Measurements from ENCODE around the gene CEP131. TPM values are rescaled to one million over a fixed set of nuclear protein-coding genes. Genes with fewer than 3 reads are reported as not detected.

CEP131 gene
- total RNA-seq, 4 donors from 2014 or later = 9.2 to 35.0 (median 20.9) TPM

DNA sequence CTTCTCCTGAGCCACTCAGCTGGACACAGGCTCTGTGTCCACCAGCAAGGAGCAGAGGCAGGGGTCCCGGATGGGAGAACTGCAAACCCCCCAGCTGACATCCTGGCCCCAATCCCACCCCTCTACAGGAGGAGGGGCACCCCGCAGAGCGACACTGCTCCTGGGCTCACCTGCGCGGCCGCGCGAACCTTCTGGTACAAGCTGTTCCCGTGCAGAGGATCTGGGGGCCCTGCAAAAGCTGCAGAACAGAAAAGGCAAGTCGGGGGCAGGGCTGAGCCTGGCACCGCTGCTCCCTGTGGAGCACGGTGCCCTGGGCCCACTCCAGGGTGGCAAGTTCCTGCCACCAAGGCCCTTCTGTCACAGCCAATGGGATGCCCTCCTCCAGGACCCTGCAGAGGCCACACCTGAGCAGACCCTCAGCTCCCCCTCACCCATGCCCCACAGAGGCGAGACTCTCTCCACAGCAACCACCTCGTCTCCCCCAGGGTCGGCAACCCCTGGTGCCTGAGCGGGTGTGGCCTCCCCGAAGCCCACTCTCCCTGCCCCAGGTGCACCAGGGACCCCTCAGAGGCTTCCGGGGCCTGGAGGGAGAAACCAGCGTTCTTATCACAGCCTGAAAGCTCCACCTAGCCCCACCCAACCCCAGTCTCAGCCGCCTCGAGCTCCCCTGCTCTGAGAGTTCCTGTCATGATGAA, 11.2 kb upstream of the CEP131 start:
- H3K4me3 ChIP-seq = no peak overlapping the region
- H3K4me1 ChIP-seq = peaks cover 4 to 28% (median 13%) of the 10 kb centered on the region in 4 donors
- no peak overlapping the region for H3K27ac ChIP-seq
- no peak for DNase-seq (ENCODE audit: low spot score in 2 of 2)
- no peaks in the 10 kb centered on the region for H3K27me3 ChIP-seq
- TF ChIP-seq POLR2A (IDR thresholded peaks at IDR 0.05) (no peak), EP300 (IDR thresholded peaks at IDR 0.05) (no peak)
- TF ChIP-seq, protein P1, sequence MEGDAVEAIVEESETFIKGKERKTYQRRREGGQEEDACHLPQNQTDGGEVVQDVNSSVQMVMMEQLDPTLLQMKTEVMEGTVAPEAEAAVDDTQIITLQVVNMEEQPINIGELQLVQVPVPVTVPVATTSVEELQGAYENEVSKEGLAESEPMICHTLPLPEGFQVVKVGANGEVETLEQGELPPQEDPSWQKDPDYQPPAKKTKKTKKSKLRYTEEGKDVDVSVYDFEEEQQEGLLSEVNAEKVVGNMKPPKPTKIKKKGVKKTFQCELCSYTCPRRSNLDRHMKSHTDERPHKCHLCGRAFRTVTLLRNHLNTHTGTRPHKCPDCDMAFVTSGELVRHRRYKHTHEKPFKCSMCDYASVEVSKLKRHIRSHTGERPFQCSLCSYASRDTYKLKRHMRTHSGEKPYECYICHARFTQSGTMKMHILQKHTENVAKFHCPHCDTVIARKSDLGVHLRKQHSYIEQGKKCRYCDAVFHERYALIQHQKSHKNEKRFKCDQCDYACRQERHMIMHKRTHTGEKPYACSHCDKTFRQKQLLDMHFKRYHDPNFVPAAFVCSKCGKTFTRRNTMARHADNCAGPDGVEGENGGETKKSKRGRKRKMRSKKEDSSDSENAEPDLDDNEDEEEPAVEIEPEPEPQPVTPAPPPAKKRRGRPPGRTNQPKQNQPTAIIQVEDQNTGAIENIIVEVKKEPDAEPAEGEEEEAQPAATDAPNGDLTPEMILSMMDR (IDR thresholded peaks at IDR 0.05) = no peak
- no peaks in the 10 kb centered on the region for H3K9me3 ChIP-seq
- H3K36me3 ChIP-seq = peaks cover 2 to 78% (median 16%) of the 10 kb centered on the region in 3 donors
- 83 to 87% methylated on average over 9 to 20 of the region's 21 CpGs for WGBS, 2 donors

DNA sequence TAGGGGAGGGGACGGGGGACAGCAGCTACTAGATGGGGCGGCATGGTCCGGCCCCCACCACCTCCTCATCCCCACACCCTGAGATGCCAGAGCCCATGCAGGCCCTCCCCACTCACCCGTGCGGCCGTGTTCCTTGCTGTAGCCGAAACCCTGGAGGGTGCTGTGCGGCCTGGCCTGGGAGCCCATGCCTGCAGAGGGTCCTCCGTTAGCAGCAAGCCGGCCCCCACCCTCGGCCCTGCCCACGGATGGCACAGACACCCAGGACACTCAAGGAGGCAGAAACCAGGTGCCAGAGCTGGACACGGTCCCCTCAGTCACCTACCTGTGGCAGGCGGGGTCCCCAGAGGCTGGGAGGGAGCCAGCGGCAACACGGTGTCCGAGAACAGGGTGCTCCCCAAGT, 10.6 kb upstream of the CEP131 start:
- DNase-seq (ENCODE audit: low spot score in 2 of 2) = no peak
- Histone ChIP-seq H3K9me3 (no peaks in the 10 kb centered on the region), H3K36me3 (peaks cover 2 to 84% (median 16%) of the 10 kb centered on the region in 3 donors), H3K4me1 (peaks cover 4 to 28% (median 13%) of the 10 kb centered on the region in 4 donors), H3K27ac (no peak overlapping the region), H3K27me3 (no peaks in the 10 kb centered on the region), H3K4me3 (no peak overlapping the region)
- no peak for TF ChIP-seq POLR2A (IDR thresholded peaks at IDR 0.05)
- TF ChIP-seq, protein P1 (IDR thresholded peaks at IDR 0.05) = no peak
- no peak for TF ChIP-seq EP300 (IDR thresholded peaks at IDR 0.05)
- 87 to 100% methylated on average over 1 to 16 of the region's 17 CpGs for WGBS, 2 donors

DNA sequence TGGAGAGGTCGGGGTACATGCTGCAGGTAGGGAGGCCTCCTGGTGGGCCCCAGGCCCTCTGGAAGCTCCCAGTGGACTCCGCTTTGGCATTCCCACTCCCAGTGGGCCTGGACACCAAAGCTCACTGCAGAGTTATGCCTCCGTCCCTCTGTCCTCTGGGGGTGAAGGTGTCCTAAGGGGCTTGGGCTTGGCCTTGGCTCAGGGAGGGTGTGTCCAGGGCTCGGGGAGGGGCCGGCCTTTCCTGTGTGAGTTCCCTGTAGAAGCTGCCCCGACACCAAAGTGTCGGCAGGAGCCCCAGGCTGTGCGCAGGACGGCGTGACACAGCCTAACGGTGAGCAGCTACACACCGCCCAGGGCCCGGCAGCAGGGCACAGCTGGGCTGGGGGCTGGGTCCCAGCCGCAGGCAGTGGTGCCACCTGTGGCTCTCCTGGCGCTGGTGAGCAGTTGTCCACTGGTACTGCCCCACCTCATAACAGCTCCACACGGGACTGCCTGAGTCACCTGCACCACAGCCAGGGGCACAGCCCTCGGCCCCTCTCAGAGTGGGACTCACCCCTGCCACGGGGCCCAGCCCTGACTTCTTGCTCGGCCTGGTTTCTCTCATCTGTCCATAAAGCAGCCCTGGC, 10.0 kb upstream of the CEP131 start:
- Histone ChIP-seq H3K4me3 (no peak overlapping the region), H3K9me3 (no peaks in the 10 kb centered on the region), H3K4me1 (peaks cover 4 to 22% (median 7%) of the 10 kb centered on the region in 4 donors), H3K27me3 (no peaks in the 10 kb centered on the region), H3K27ac (no peak overlapping the region), H3K36me3 (peaks cover 2 to 88% (median 16%) of the 10 kb centered on the region in 3 donors)
- 84 to 89% methylated on average over 9 to 16 of the region's 19 CpGs for WGBS, 2 donors
- TF ChIP-seq, protein P1 (IDR thresholded peaks at IDR 0.05) = no peak
- TF ChIP-seq POLR2A (IDR thresholded peaks at IDR 0.05) (no peak), EP300 (IDR thresholded peaks at IDR 0.05) (no peak)
- no peak for DNase-seq (ENCODE audit: low spot score in 2 of 2)

DNA sequence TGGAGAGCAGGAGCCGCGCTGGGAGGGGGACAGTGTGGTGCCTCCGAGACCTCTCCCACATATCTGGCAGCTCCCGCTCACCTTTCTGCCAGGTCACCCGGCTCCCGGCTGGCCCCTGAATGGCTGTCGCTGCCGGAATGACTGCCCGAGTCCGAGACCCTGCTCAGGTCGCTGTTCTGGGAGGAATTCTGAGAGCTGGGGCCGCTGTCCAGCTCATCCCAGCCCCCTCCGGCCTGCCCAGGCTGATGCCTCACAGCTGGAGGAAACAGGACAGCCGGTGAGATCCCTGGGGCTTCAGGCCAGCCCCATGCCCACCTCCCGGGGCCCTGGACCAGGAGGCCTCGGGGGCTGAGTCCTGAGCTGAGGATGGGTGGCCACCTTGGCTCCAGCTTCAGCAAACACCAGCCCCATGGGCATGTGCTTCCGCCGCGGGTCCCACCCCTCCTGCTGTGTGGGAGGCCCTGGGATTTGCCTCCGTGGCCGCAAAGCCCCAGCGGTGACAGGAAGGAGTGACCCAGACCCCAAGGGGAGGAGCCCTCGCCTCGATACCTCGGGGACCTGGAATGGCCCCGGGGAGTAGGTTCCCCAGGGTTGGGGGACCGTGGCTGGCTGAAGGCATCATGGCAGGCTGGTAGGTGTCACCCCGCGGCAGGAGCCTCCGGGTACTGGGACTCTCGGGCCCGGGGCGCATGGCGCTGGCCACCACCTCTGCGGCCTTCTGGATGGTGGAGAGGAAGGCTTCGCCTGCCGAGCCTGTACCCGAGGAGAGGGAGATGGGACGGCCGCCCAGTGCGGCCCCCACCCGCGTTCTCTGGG, 9.2 kb upstream of the CEP131 start:
- H3K4me3 ChIP-seq = no peak overlapping the region
- H3K4me1 ChIP-seq = peaks cover 0 to 15% (median 2%) of the 10 kb centered on the region in 4 donors
- H3K36me3 ChIP-seq = peaks cover 2 to 86% (median 16%) of the 10 kb centered on the region in 3 donors
- H3K27ac ChIP-seq = no peak overlapping the region
- no peak for TF ChIP-seq EP300 (IDR thresholded peaks at IDR 0.05)
- TF ChIP-seq, protein P1 (IDR thresholded peaks at IDR 0.05) = no peak
- TF ChIP-seq POLR2A (IDR thresholded peaks at IDR 0.05) = no peak
- DNase-seq (ENCODE audit: low spot score in 2 of 2) = no peak
- no peaks in the 10 kb centered on the region for H3K9me3 ChIP-seq
- no peaks in the 10 kb centered on the region for H3K27me3 ChIP-seq
- 87 to 94% methylated on average over 13 to 27 of the region's 43 CpGs for WGBS, 2 donors

Data from tibial nerve (tissue), 4 donors.